NCI-H146 treated with DMSO at 0.1 percent for 48 hours (cell line): ENCODE measurements around the gene PTN.

ENCODE experiments used
- DNase-seq: peaks from one replicate; lab custom pipeline; 2025; ENCODE audit not compliant: unreplicated experiment; lab: John Stamatoyannopoulos, UW

Gene PTN, protein sequence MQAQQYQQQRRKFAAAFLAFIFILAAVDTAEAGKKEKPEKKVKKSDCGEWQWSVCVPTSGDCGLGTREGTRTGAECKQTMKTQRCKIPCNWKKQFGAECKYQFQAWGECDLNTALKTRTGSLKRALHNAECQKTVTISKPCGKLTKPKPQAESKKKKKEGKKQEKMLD

DNA sequence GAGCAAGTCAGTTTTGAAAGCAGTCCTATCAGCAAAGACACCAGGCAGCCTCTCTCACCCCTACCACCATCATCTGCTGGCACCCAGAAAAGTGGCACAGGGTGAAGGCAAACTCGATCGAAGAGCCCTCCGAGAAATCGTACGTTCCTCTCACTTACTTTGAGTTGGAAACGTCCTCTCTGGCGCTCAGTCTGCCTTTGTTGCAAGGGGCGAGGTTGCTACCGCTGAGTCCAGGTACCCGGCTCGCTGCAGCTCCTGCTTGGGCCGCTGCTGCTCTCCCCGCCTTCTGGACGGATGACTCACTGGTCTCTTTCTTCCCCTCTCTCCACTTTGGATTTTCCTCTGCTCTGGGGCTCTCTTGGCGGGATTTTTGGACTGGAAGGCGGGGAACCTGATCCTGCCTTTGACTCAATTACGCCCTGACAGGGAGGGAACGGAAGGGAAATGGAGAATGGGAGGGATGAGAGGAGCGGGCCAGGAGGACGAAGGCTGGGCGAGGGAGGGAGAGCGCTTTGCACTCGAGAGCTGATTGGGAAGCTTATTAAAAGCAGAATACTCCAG, at the start of gene PTN:
PTN (minus strand) TSS at position 453 of the 561 bp plus-strand sequence. CDS start 88,760 bp downstream, outside the sequence.
- peak; percentile 18 for DNase-seq

DNA sequence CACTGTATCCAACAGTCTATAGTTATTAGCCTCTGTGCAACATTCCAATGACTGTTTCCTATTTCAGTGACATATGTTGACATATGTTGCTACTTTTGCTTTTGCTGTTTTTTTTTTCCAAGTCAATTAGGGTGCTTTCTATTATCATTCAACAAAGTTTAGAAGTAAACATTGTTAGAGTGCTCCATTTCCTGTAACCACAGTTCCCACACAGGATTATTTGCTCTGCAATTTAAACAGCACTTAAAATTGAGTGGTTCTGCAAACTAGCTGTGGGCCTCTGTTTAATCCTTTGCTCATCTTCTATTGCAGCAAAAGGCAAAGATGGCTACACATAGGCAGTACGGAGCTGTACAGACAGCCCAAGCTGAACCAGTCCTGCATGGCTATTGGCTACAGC, 46.5 kb upstream of the PTN start:
- peak; percentile 9 for DNase-seq

DNA sequence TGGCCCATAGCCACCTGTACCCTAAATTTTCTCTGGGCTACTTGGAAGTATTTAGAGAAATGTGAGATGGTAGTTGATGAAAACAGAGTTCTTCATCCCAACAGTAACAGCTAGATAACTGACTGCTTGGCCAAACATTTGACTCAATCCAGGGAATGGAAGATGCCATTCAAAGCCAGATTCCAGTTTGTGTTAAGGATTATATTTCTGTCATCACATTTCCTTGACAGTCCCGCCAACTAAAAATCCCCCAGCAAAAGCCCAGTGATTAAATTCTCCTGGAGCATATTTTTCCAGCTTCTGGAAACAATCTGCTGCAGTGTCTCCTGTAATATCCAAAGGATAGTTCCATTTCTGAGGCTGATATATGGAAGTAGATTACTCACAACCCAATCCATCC, 45.4 kb upstream of the PTN start:
- DNase-seq = no peak

DNA sequence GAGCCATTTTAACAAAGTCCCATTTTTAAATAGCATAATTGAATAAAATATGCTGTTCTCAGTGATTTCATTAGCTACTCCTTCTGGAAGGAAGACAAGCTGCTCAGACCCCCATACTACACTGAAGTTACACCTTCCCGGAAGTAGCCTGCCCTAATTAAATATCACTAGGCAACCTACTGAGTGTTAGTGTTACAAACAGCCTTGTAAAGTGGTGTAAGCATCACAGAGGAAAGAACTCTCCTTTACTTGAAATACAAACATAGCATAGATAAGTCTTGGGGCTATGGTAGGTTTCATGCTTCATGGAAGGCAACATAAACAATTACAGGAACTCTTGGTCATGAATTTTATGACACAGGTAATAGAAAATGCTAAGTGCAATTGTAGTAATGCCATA, 43.4 kb upstream of the PTN start:
- DNase-seq = no peak

DNA sequence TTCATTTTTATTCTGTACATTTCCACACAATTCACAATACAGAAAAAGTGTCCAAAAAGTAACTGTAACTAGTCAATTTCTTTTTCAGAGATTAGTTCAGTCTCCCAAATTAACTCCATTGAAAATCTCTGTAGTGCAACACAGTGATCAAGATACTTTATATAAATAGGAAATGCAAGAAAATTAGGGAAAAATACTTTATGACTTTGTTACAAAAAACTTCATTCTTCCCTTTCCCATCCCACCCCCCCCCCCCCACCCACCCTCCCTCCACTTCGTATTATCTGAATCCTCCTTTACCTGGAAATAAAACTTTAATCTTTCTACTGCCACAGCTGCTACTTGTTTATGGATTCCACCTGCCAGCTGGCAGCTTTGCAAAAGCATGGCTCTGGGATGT, 37.5 kb upstream of the PTN start:
- no peak for DNase-seq

DNA sequence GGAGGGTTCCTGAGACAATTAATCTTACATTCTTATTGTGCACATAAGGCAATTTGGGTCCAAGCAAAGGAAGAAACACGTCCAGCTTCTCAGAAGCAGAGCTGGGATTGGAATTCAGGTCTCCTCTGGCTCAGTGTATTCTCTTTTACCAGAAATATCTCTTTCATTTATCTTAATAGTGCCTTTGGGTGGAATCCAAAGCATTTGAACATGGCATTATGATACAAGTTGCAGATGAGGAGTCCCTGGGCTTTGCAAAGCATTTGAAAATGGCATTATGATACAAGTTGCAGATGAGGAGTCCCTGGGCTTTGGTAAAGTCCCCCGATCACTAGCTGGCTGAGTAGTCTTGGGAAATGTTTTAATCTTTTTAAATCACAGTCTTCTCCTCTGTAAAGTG, 30.0 kb upstream of the PTN start:
- no peak for DNase-seq

DNA sequence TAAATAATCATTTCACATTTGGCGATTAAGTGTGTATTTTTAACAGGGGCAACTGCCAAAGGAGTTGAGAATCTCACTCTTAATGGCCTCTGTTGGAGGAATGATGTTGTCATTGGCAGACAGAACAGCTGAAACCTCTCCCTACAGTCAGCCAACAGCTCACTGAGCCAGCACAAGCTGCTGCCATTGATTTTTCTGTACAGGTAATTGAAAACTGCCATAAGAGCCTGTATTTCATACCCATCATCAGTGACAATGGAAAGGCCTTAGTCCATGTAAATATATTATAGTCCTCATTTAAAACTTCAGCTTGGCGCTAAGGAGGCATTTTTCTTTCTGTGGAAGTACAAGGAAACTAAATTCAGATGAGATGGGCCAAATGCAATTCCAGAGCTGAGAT, 28.1 kb upstream of the PTN start:
- no peak for DNase-seq

DNA sequence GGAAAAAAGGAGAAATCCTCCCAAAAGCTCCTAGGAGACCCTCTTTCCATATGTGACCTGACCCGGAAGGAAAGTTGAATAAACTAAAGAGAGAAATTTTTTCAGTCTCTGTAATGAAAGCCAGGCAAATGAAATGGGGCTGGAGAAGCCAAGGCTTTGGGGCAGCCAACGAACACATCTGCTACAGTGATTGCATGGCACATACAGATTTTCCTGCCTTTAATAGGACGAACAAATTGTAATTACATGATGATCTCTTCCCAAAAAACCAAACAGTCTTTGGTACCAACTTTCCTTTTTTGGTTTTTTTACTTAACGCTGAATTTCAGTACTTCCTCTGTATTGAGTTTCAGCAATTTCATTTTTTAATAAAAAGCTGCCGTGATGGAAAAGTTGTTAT, 23.5 kb upstream of the PTN start:
- DNase-seq = no peak

DNA sequence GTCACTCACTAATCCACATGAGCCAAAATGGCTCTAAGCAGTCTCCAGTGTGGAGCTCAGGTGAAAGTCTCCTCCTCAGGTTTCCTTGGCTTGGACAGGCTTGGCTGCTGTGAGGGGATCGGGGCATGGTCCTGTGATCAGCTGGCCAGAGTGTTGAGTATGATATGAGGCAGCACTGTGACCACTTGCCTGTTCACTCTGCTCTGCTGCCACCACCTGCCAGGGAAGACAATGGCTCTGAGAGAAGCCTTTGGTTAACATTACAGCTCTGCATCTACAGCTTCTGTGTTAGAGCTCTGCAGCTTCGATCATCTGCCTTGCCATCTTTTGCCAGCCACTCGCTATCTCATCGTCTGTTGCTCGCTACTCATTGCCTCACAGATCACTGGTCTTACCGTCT, 20.1 kb upstream of the PTN start:
- DNase-seq = no peak

DNA sequence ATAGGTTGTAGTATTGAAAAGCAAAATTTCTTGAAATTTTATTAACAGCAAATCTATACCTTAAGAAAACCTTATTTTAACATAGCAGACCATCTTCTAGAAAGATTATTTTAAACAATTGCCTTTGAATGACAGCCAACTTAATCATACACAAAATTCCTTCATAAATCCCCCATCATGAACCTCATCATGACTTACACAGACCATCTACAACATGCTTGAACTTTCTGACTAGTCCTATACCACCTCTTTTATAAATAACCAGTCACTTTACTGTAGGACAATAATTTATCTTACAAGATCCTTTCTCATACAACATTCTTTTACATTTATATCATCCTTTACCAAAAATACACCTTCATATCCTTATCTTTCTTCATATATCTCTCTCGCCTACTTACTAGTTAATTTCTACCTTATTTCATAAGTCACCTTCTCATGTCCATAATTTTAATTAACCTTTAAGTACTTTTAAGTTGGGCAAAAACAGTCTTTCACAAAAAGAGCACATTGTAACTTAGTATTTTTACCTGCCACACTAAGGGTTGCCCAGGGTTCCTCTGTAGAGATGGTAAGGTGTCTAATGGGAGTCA, 16.6 kb upstream of the PTN start:
- no peak for DNase-seq

DNA sequence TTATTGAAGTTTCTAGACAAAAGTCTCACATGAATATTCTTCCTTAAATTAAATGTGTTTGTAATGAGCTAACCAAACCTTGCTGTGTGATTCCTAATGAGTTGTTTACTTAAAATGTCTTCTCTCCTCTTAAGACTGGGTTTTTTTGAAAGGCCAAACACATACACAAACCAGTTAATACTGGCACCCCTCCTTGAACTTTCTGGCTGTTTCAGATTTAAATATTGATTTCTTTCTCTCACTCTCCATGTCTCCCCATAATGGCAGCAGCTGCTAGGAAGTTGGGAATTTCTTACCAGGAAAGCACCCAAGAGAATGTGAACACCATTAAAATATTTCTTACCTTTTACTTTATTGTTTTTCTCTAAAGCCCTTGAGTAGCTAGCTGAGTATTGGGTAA, 11.4 kb upstream of the PTN start:
- no peak for DNase-seq

DNA sequence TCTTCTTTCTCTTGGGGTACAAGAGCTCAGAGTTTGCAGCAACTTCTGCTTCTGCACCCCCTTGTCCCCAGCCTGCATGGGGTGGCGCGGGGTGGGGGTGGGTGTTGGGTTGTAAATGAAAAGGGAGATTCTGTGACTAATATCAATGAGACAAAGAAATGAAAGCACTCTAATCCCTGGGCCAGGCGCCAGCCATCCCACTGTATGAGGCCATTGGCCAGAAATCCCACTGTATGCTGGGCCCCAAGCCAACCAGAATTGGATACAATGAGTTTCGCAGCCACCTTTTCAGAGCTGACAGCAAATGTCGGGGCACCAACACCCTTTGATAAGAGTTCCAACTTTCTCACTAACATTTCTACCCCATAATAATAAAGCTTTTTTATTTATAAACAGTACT, 10.9 kb upstream of the PTN start:
- DNase-seq = no peak

DNA sequence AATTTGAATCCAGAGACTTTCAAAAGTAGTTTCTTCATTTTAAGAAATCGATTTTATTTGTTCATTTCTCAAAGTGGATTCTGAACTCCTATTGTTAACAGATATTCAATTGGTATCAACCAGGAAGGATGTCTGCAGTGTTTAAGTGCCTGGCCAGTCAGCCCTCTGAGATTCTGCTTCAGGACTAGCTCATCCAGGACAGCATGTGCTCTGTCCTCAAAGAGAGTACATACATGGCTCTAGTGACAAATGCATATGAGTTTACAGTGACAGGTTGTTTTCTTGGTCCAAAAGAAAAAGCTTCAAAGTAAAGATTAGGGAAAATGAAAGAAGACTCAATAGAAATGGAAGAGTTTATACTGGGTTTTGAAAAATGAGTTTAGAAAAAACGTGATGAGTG, 8.4 kb upstream of the PTN start:
- DNase-seq = no peak

DNA sequence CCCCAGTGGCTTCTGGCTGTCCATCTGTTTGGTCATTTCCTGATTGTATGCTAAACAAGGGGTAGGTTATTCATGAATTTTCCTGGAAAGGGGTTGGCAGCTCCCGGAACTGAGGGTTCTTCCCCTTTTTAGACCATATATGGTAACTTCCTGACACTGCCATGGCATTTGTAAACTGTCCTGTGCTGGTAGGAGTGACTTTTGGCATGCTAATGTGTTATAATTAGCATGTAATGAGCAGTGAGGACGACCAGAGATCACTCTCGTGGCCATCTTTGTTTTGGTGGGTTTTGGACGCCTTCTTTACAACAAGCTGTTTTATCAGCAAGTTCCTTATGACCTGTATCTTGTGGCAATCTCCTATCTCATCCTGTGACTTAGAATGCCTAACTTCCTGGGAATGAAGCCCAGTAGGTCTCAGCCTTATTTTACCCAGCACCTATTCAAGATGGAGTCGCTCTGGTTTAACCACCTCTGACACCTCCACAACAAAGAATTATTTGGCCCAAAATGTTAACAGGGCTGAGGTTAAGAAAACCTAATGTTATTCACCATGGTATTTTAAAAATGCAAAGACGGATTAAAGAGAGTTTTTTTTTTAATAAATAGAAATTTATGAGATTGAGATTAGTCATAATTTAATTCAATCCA, 2.4 kb upstream of the PTN start:
- DNase-seq = no peak

DNA sequence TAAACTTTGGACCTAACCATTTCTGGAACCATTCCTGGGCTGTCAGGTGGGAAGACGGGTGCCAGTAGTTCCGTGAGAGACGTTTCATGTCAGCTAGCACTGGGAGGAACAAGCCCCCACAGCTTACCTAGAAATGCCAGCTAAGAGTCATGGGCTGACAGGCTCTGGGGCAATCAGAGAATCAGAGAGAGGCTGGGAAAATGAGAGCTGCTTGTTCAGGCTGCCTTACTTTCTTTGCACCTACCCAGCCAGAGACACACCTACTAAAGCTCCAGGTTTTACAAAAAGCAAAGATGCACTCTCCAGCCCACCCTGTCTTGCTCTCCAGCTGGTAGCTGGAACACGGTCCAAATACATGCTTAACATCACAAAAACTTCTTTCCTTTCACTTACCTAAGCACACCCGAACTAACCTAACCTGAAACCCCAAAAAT, 688 bp downstream of the PTN start:
- DNase-seq = no peak

DNA sequence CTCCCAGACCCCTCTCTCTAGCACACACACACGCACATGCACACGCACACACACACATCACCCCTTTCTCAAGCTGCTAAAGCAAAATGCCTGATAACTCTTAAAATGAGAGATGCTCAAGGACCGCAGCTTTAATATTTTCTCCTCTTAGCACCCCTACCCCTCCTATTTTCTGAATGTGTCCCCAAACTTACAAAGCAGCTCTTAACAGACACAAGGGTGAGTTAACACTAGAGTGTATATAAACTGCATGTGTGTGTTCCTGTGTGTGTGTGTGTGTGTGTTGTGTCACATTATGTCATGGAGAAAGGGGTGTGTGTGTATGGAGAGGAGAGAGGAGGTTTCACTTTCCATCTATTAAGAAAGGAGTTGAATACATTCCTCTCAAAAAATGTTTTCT, 1.3 kb downstream of the PTN start:
- DNase-seq = no peak

DNA sequence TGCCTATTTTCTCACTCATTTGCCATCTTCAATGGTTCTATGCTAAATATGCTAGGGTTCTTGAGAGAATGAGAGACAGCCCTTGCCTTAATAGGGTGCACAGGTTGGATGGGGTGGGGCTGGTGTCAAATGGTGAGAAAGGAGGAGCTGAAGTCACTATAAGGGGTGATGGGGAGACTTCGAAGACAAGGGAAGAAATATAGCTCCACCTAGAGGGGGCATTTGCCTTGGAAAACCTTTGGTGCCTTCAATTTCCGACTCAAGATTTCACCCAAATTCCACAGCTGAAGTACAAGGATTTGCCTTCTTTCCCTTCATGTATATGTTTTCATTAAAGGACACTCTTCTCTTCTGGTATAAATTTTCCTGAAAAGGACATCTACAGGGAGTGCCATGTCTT, 5.6 kb downstream of the PTN start:
- DNase-seq = no peak

DNA sequence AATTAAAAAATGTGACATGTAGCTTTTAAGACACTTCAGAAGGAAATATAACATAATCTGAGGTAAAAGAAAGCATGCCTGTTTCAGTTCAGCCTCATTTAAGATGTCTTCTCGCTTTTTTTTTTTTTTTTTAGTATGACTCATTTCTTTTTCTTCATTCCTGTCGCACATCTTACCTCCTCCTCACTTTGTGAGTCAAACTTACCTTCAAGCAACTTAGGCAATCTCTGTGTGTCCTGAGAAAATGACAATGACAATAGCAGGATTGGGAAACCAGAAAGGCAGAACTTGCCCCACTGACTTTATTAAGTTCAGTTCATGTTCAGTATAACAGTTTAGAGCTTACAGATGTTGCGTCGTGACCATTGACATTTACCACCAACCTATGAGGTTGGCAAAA, 7.7 kb downstream of the PTN start:
- no peak for DNase-seq

DNA sequence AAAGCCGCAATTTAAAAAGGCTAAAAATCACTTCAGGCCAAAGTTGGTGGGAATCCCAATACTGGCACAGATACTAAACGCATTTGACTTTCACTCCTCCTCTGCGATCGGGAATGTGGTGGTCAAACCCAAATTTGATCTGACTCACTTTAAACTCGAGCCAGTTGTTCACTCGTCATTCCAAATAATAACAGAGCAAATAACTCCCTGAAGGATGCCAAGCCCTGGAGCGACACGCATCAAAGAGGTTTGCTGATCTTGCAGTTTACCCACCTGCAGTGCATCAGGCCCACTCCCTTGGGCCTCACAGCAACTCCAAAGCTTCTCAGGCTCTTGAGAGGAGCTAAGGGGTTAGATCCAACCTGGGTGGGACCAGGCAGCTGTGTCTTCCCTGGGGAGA, 12.2 kb downstream of the PTN start:
- DNase-seq = no peak

DNA sequence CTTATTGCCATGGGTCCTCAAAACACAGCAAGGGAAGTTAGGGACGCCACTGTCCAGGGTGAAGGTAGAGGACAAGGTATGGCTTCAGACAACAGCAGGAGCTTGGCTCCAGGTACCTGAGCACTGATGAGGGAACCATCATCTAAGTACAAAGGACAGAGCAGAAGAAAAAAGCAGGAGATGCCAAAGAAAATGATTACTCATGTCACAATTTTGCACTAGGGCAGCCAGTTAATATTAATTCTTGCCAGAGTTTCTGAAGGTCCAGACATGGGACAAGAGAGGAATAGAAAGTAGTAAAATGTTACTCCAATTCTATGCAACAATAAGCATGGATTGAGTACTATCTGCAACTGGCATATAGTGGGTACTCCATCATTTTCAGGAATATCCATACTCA, 14.1 kb downstream of the PTN start:
- DNase-seq = no peak

DNA sequence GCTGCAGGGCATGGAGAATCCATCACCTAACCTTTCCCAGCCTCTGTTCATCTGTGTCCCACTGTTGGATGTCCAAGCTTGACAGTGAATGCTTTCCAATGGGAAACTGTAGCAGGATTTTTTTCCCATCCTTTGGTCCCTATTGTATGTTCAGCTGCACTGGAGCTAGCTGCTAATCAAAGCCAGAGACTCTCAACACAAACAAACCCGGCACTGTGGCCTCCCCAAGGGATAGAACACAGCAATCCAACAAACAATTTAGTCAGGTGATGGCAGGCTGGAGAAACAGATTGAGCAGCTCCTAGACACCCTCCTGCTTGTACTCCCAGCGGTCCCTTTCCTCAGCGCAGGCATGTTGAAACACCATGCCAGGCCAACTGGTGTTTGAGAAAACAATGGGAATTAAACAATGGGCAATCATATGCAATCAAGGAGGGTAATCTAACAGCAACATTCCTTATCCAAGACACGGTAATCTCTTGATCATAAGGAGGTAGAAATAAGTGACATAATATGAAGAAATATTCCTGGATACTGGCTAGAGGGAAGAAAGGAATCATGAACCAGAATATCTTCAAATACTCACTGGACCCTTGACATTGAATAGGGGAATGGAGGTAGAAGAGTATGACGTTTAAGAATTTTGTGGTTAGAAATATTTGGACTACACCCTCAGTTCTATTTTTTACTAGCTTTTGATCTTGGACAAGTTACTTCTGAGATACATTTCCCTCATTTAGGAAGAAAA, 15.0 kb downstream of the PTN start:
- DNase-seq = peak; percentile 15

DNA sequence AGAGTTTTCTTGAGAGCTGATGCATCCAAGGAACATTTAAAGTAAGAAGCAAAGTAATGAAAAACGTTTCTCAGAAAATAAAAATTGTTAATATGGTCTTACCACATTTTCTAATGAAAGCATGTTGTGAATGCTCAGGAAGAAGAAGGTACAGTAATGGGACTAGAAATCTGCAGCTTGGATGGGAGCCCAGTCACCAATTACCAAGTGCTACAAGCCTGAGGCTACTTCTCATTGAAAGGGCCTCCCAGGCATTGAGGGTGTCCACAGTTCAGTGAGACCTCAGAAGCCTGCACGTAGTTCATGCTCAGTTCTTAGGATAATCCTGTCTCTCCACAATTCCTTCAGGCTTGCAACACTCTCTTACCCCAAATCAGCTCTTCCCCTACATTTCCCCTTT, 17.6 kb downstream of the PTN start:
- no peak for DNase-seq
